ENCODE results near the gene KRTAP7-1. TPM values are rescaled to one million over a fixed set of nuclear protein-coding genes. Genes with fewer than 3 reads are reported as not detected.

The KRTAP7-1 gene
- polyA plus RNA-seq, 3 donors, result 0.13 TPM; not detected in 2

- no peaks in the 10 kb centered on the region for H4K20me1 ChIP-seq (ENCODE audit: insufficient read depth, low read length)
- intact Hi-C loops (cut with micrococcal nuclease), result no loop called here
- H3K36me3 ChIP-seq (replicated peaks in 1 of 2; ENCODE audit: control insufficient read depth in 1 of 2, insufficient read depth in 2 of 2, low read length in 2 of 2), result no peaks in the 10 kb centered on the region
- Mint-ChIP-seq H3K4me1 (no peaks in the 10 kb centered on the region), H3K9me3 (peaks cover 0 to 2% (median 0%) of the 10 kb centered on the region in 7 donors), H3K36me3 (no peaks in the 10 kb centered on the region), H3K27ac (no peak overlapping the region), H3K27me3 (ENCODE audit: low read depth in 3 of 3) (peaks cover 0 to 3% (median 0%) of the 10 kb centered on the region in 3 donors), H3K4me3 (no peak overlapping the region)
- 18% methylated on average over 4 of the region's 5 CpGs for WGBS (ENCODE audit: insufficient coverage)
- DNase-seq, result no peak
- H3K27ac ChIP-seq (ENCODE audit: low read depth in 1 of 2, low read length in 2 of 2), result no peak overlapping the region
- no peak for TF ChIP-seq CTCF (IDR thresholded peaks at IDR 0.05)
- no peaks in the 10 kb centered on the region for H3K27me3 ChIP-seq (ENCODE audit: control insufficient read depth in 2 of 2, insufficient read depth in 2 of 2, low read length in 2 of 2)
- H3K79me2 ChIP-seq (ENCODE audit: insufficient read depth, low read length), result no peaks in the 10 kb centered on the region
- no peak overlapping the region for H2AFZ ChIP-seq (ENCODE audit: insufficient read depth, low read depth, low read length, poor library complexity, severe bottlenecking)
- H3K9ac ChIP-seq (ENCODE audit: insufficient read depth, low read length, poor library complexity, severe bottlenecking), result no peak overlapping the region
- no peaks in the 10 kb centered on the region for H3K4me1 ChIP-seq (ENCODE audit: control insufficient read depth in 1 of 2, insufficient read depth in 2 of 2, low read length in 2 of 2)
- H3K4me3 ChIP-seq (replicated peaks in 1 of 3; ENCODE audit: low read depth in 2 of 3, low read length in 3 of 3), result no peak overlapping the region
- H3K4me2 ChIP-seq (replicated peaks; ENCODE audit: extremely low read depth, low read length, poor library complexity, severe bottlenecking), result no peak overlapping the region
- no peaks in the 10 kb centered on the region for H3K9me3 ChIP-seq (replicated peaks in 1 of 2; ENCODE audit: control insufficient read depth in 1 of 2, insufficient read depth in 1 of 2, low read length in 2 of 2)
These were observed 9.7 kb upstream of the KRTAP7-1 start for GRCh38 chr21:30839304-30839703.

GRCh38 chr21:30838536-30838935, 9.0 kb upstream of the KRTAP7-1 start:
- H3K27me3 Mint-ChIP-seq (ENCODE audit: low read depth in 3 of 3), result peaks cover 0 to 3% (median 0%) of the 10 kb centered on the region in 3 donors
- no peaks in the 10 kb centered on the region for H3K36me3 Mint-ChIP-seq
- H3K27ac Mint-ChIP-seq, result no peak overlapping the region
- Histone ChIP-seq H3K79me2 (ENCODE audit: insufficient read depth, low read length) (no peaks in the 10 kb centered on the region), H3K4me2 (replicated peaks; ENCODE audit: extremely low read depth, low read length, poor library complexity, severe bottlenecking) (no peak overlapping the region), H4K20me1 (ENCODE audit: insufficient read depth, low read length) (no peaks in the 10 kb centered on the region), H2AFZ (ENCODE audit: insufficient read depth, low read depth, low read length, poor library complexity, severe bottlenecking) (no peak overlapping the region), H3K4me3 (replicated peaks in 1 of 3; ENCODE audit: low read depth in 2 of 3, low read length in 3 of 3) (no peak overlapping the region), H3K36me3 (replicated peaks in 1 of 2; ENCODE audit: control insufficient read depth in 1 of 2, insufficient read depth in 2 of 2, low read length in 2 of 2) (no peaks in the 10 kb centered on the region), H3K27ac (ENCODE audit: low read depth in 1 of 2, low read length in 2 of 2) (no peak overlapping the region), H3K9ac (ENCODE audit: insufficient read depth, low read length, poor library complexity, severe bottlenecking) (no peak overlapping the region), H3K9me3 (replicated peaks in 1 of 2; ENCODE audit: control insufficient read depth in 1 of 2, insufficient read depth in 1 of 2, low read length in 2 of 2) (no peaks in the 10 kb centered on the region), H3K27me3 (ENCODE audit: control insufficient read depth in 2 of 2, insufficient read depth in 2 of 2, low read length in 2 of 2) (no peaks in the 10 kb centered on the region), H3K4me1 (ENCODE audit: control insufficient read depth in 1 of 2, insufficient read depth in 2 of 2, low read length in 2 of 2) (no peaks in the 10 kb centered on the region)
- TF ChIP-seq CTCF (IDR thresholded peaks at IDR 0.05), result no peak
- WGBS (ENCODE audit: insufficient coverage), result 100% methylated on average over 1 of the region's 6 CpGs
- DNase-seq, result no peak
- no peaks in the 10 kb centered on the region for H3K4me1 Mint-ChIP-seq
- H3K4me3 Mint-ChIP-seq, result no peak overlapping the region
- intact Hi-C loops (cut with micrococcal nuclease), result no loop called here
- peaks cover 0 to 2% (median 0%) of the 10 kb centered on the region in 7 donors for H3K9me3 Mint-ChIP-seq

Measured in CD14-positive monocyte (primary cell).